PFSK-1 (cell line): ENCODE results near the gene GAB3.

ENCODE experiments used
- FOXP2 ChIP-seq: optimal IDR thresholded peaks from 2 replicates; pipeline ENCODE3; 2011; ENCODE audit warnings: borderline replicate concordance, control low read depth, inconsistent platforms; ENCODE audit not compliant: insufficient read depth; ENCODE audit errors: extremely low read length, extremely low read depth
- POLR2AphosphoS5 ChIP-seq: IDR thresholded peaks from 2 replicates; pipeline ENCODE4 v1.6.1; 2012; ENCODE audit warnings: low read depth, mild to moderate bottlenecking, control low read depth, low read length, moderate library complexity
- REST ChIP-seq, 2 experiments: IDR thresholded peaks; 2 replicates each; pipeline versions ENCODE4 v1.6.1 to v1.8.0; 2011 to 2012; ENCODE audit warnings: low read depth in 2 of 2, low read length in 2 of 2, control low read depth in 1 of 2, inconsistent platforms in 1 of 2, mild to moderate bottlenecking in 1 of 2, moderate library complexity in 1 of 2; ENCODE audit not compliant: insufficient read depth in 1 of 2
- SIN3A ChIP-seq: IDR thresholded peaks from 2 replicates; pipeline ENCODE4 v1.6.1; 2012; ENCODE audit warnings: mild to moderate bottlenecking, low read length, moderate library complexity, borderline replicate concordance; ENCODE audit not compliant: insufficient read depth
- TAF1 ChIP-seq: IDR thresholded peaks from 2 replicates; pipeline ENCODE4 v1.6.1; 2012; ENCODE audit warnings: low read length, control low read depth, borderline replicate concordance; ENCODE audit not compliant: insufficient read depth

Gene GAB3

DNA sequence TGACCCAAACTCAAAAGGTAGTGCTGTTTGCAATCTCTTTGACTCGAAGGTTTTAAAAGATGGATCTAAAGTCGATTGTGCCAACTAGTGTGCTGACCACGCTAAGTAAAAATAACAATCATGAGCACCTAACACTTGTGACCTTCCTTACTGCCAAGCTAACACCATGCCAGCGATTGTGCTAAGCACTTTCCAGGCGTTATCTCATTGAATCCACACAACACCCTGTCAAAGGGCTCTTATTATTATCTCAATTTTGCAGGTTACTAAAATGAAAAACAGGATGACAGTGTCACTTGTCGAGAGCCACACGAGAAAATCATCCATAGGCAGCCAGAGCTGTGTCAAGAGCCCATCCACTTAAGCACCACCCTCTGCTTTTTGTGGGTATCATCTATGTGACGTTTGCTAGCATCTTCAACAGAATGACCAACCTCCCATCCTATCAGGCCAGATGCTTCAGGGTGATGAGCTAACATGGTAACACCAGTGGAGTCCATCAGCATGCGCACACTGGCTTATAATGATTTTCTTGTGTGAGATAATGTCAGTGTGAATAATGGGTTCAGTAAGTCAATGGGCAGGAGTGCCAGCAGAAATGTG lies 893 bp upstream of the GAB3 start:
- TF ChIP-seq SIN3A (no peak), REST (IDR thresholded peaks at IDR 0.05; ENCODE audit: insufficient read depth in 1 of 2, low read depth in 2 of 2, low read length in 2 of 2) (no peak)

- no peak for TF ChIP-seq POLR2AphosphoS5
- no peak for TF ChIP-seq TAF1
- TF ChIP-seq FOXP2: no peak
- no peak for TF ChIP-seq SIN3A
- TF ChIP-seq REST (IDR thresholded peaks at IDR 0.05; ENCODE audit: insufficient read depth in 1 of 2, low read depth in 2 of 2, low read length in 2 of 2): no peak
Measured at GRCh38 chrX:154751203-154751668, 359 bp upstream of the GAB3 start.

- TF ChIP-seq SIN3A: no peak
- TF ChIP-seq REST (IDR thresholded peaks at IDR 0.05; ENCODE audit: insufficient read depth in 1 of 2, low read depth in 2 of 2, low read length in 2 of 2): no peak
Measured at GRCh38 chrX:154749856-154750255, 1.0 kb downstream of the GAB3 start.

DNA sequence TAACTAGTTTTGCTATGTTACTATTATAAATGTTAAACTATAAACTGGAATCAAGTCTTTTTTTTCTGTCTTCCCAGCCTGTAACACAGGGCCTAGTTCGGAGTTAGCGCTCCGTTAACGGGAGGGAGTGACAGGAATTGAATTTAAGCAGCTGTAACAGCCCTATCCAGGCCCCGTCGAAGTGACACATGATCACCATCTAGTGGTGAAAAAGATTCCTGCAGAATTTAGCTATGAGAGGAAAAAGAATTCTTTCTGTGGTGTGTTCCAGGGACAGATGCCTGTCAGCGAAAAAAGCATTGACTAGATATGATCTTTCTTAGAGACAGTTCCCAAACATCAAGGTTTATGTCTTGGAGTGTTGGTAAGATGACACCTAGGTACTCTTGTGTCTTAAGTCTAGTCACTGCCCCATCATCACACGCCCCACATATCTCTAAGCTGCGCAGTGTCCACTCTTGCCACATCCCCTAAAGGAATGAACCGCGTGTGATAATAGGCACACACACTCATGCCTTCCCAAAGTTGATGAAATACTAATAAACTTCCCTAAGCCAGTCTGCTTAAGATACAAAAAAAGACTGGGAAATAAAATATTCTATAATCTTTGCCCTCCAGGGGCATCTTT lies 2.1 kb downstream of the GAB3 start:
- TF ChIP-seq REST (IDR thresholded peaks at IDR 0.05; ENCODE audit: insufficient read depth in 1 of 2, low read depth in 2 of 2, low read length in 2 of 2) (no peak), SIN3A (no peak), POLR2AphosphoS5 (no peak), TAF1 (no peak)

GRCh38 chrX:154742613-154743012 lies 8.3 kb downstream of the GAB3 start:
- TF ChIP-seq REST (IDR thresholded peaks at IDR 0.05; ENCODE audit: insufficient read depth in 1 of 2, low read depth in 2 of 2, low read length in 2 of 2) (no peak), FOXP2 (no peak), SIN3A (no peak), TAF1 (no peak), POLR2AphosphoS5 (no peak)
